ENCODE measurements around the gene ARV1.

Gene ARV1

GRCh38 chr1:230978491-230979388 lies at the start of gene ARV1, which contains the start of gene TTC13:
Gene ARV1, plus strand, starts transcription at chr1:230979094. Its CDS starts 12 bp downstream, at chr1:230979106.
Gene TTC13, minus strand, starts transcription at chr1:230978861. Its CDS starts 31 bp downstream, at chr1:230978830.
- DNase-seq: peak; percentile 98

GRCh38 chr1:230930986-230931385 lies 47.9 kb upstream of the ARV1 start:
- no peak for DNase-seq

GRCh38 chr1:230935852-230936251 lies 43.0 kb upstream of the ARV1 start:
- DNase-seq: no peak

- no peak for DNase-seq
Measured at GRCh38 chr1:230936475-230936874, 42.4 kb upstream of the ARV1 start.

- no peak for DNase-seq
Measured at GRCh38 chr1:230937371-230937770, 41.5 kb upstream of the ARV1 start.

- DNase-seq: no peak
Measured at GRCh38 chr1:230938924-230939368, 39.9 kb upstream of the ARV1 start.

- no peak for DNase-seq
Measured at GRCh38 chr1:230939806-230940489, 38.9 kb upstream of the ARV1 start.

GRCh38 chr1:230940848-230941247 lies 38.0 kb upstream of the ARV1 start:
- DNase-seq: no peak

- DNase-seq: no peak
Measured at GRCh38 chr1:230943048-230943593, 35.8 kb upstream of the ARV1 start.

- no peak for DNase-seq
Measured at GRCh38 chr1:230948301-230948700, 30.6 kb upstream of the ARV1 start.

GRCh38 chr1:230948903-230949302 lies 30.0 kb upstream of the ARV1 start:
- DNase-seq: no peak

- DNase-seq: no peak
Measured at GRCh38 chr1:230950404-230950803, 28.5 kb upstream of the ARV1 start.

GRCh38 chr1:230957580-230957989 lies 21.3 kb upstream of the ARV1 start:
- no peak for DNase-seq

- DNase-seq: no peak
Measured at GRCh38 chr1:230958370-230958769, 20.5 kb upstream of the ARV1 start.

- DNase-seq: no peak
Measured at GRCh38 chr1:230964896-230965295, 14.0 kb upstream of the ARV1 start.

- DNase-seq: no peak
Measured at GRCh38 chr1:230965535-230965934, 13.4 kb upstream of the ARV1 start.

- no peak for DNase-seq
Measured at GRCh38 chr1:230966358-230966873, 12.5 kb upstream of the ARV1 start.

- DNase-seq: no peak
Measured at GRCh38 chr1:230970432-230970831, 8.5 kb upstream of the ARV1 start.

- DNase-seq: no peak
Measured at GRCh38 chr1:230971771-230972170, 7.1 kb upstream of the ARV1 start.

GRCh38 chr1:230972855-230973271 lies 6.0 kb upstream of the ARV1 start:
- DNase-seq: no peak

- no peak for DNase-seq
Measured at GRCh38 chr1:230975636-230976035, 3.3 kb upstream of the ARV1 start.

- DNase-seq: no peak
Measured at GRCh38 chr1:230976360-230976759, 2.5 kb upstream of the ARV1 start.
